HG03196 (cell line): ENCODE results near the gene AFAP1.

Experiments used
- ATAC-seq: cut with Tn5 transposase; IDR thresholded peaks from one replicate; pipeline ENCODE4 v1.9.1; 2021; ENCODE audit not compliant: unreplicated experiment

AFAP1 gene

DNA sequence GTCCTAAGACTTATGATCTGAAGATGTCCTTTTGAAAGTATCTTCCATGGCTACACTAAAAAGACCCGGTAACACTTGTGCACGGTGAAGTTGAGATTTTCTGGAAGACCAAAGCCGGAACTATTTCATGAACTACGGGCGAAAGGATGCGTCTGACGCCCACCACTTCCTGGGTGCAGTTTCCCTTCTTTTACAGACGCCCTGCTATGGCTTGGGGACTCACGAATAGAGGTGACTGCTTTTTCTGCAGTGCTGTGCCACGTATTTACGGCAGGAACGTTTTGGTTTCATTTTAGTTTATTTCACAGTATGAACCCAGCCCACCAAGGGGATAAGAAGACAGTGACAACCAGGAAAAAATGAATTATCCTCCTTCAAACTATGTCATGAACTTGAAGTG is 180.4 kb downstream of the AFAP1 start:
- ATAC-seq, result no peak

DNA sequence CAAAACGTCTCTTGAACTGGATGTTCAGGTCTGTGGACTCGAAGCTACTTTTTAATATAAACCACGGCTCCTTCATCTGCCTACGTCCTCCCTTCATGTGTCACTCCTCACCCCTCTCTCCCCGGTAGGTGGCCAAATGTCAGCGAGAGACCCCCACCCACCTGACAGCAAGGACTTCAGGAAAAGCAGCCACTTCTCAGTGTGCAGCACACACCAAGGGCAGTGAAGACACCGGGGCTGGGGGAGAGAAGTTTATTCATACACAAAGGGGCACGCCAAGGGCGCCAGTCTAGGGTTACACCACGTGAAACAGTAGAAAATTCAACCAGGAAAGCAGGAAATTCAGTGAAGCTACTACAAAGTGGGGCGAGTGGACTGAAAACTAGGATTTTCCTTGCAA is 181.2 kb downstream of the AFAP1 start:
- ATAC-seq, result no peak

DNA sequence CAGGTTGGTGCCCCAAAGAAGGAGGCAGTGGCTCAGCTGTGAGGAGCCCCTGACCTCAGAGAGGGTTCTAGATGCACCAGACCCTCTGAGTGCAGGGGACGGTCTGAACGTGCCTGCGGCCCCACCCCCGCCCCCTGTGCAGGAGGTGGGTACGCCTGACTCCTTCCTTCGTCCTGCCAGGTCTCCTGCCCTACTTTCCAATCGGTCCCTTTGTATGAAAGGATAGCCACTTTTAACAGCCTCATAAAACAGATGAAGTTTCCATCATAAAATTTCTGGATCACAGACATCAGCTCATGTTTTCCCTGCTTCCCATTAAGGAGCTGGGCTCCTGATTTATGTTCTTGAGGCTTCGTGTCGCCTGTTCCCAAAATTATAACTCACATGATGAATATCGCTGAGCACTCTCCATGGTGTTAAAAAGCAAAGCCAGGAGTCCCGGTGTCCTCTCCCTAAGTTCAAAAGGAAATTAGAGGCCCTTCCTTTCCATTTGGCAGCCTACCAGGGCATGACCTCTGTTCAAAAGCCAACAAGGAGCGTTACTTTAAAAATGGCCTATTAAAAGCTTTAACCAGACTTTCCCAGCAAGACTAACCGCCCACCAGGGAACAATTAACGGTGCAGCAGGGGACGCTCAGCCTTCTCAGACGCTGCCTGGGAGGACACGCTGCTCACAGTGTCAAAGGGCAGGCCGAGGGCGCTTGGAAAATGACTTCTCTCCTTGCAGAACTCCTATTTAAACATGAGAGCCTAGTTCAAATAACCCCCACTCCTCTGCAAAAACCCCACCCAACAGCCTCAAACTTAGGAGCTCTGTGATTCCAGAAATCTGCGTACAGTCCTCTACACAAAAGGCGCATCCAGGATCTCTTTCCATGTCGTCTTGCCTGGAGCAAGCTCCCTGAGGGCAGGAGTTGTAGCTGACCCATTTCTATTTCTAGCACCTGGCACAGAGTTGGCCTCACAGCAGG is 181.9 kb downstream of the AFAP1 start:
- no peak for ATAC-seq

DNA sequence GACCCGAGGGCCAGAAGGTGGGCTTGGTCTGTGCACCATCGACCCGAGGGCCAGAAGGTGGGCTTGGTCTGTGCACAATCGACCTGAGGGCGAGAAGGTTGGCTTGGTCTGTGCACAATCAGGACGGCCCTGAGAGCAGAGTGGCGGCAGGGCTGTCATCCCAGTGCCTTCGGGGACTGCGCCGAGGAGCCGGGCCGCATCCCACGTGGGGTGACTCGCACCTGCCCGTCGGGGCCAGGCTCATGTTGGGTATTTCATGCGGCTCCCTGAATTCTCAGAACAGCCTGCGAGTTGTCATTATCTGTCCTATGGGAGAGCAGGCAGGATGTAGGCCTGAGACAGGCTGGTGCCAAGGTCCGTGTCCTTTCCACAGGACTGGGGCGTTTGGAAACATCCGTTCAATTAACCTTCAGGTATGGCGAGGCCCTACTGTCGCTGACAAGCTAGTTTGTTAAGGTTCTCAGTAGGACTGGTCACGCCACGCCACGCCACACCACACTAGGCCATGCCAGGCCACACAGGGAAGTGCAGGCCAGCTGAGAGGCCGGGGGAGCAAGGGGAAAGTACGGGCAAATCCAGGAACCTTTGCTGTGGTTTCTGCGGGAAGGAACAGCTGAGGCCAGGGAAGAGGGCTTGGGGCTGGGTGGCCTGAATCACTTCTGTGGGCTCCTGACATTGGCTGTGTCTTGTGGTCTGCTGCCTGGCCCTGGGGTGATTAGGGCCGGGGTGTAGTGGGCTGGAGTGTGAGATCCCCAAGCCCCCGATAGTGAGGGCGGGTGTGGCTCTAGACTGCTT is 182.9 kb downstream of the AFAP1 start:
- no peak for ATAC-seq

DNA sequence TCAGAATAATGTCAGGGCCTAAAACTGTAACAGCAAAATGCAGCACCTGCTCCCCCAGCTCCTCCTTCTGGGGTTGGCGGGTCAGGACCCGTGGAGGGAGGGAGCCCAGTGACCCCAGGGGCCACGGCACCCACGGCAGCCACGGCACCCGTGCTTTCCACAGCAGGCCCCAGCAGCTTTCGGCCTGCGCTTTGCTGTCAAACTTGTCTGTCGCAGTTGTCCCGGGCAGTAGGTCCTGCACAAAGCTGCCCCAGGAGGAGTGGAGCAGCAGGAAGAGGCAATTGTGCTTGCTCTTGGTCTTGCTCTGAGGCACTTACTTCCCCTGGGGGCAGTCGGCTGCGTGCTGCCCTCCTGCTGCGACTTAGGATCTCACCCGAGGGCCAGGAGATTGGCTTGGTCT is 183.6 kb downstream of the AFAP1 start:
- no peak for ATAC-seq

DNA sequence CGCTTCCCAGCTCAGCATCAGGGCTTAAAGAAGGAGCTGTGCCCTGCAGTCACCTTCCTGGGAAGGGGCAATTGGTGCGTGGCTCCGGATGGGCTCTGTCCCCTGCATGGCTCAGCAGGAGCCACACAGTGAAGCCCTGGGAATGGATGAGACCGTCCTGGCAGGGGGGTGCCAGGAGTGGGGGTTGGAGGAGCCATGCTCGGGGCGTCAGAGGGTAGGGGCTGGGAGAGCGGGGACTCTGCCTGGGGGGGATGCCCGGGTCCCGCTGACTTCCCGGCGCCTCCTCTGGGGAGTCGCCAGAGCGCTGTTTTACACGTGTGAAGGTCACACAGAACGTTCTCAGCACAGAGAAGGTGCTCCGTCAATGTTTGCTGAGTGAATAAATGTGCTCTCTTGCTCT is 184.1 kb downstream of the AFAP1 start:
- ATAC-seq, result no peak

DNA sequence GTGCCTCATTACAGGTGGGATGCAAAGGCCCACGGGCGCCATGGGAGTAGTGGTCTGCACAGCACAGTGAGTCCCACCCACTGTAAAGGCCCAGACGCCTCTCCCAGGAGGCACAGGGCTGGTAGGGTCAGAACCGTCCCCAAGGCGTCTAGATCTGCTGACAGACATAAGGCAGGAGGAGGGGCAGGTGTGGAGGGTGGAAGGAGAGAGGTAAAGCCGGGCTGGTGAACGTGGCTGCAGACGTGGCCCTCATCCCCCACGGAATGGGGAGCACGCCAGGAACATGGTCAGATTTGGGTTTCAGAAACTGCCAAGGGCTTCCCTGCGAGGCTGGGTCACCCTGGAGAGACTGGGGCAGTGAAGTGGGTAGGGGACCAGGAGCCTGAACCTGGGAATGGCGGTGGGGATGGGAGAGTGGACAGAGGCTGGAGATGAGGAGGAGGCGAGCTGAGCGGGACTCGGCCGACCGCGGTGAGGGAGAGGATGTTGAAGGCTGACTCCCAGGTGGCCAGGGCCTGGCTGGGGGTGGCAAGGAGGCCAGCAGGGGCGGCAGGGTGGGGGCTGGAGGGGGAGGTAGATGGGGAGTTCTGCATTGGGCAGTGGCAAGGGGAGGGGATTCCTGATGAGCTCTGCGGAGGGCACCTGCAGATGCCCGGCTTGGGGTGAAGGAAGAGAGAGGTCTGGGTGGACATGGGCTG is 184.9 kb downstream of the AFAP1 start:
- no peak for ATAC-seq

DNA sequence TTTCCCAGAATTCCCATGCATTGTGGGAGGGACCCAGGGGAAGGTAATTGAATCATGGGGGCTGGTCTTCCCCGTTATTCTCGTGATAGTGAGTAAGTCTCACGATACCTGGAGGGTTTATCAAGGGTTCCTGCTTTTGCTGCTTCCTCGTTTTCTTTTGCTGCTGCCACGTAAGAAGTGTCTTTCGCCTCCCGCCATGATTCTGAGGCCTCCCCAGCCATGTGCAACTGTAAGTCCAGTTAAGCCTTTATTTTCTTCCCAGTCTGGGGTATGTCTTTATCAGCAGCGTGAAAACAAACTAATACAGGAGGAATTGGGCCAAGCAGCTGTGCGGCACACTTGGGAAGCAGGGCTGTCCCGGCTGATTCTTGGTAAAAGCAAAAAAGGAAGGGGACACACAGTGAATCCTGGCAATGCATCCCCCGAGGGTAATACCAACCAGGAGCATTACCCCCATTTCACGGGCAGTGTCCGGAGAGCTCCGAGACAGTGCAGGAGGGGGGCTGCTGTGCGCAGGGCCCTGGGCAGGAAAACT is 185.7 kb downstream of the AFAP1 start:
- no peak for ATAC-seq

DNA sequence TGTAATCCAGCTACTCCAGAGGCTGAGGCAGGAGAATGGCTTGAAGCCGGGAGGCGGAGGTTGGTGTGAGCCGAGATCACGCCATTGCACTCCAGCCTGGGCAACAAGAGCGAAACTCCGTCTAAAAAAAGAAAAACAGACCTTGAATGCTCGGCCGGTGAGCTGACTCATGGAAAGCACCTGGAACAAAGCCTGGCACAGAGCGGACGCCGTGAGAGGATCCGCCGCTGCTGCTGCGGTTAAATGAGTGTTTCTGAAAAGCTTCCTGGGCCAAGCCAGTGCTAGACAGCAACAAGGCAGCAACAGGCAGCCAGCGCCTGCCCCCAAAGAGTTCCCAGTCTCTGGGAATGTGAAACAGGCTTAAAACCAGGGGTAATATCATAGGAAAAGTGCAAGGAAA is 186.4 kb downstream of the AFAP1 start:
- ATAC-seq, result no peak

DNA sequence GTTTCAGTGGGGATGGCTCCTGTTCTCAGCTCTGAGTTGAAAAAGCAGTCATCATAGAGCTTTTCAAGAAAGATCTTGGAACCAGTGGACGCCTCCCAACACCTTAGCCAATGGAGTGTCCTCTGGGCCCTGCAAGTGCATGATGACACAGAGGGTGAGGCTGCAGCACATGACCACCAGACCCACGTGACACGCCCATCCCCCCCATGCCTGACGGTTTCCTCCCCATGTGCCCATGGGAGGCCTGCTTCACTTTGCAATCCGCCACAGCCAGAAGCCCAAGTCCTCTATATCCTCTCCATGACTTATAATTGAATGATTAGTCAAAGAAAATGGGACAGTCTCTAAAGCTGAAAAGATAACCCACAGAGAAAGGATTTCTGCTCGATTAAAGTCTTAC is 187.0 kb downstream of the AFAP1 start:
- no peak for ATAC-seq

DNA sequence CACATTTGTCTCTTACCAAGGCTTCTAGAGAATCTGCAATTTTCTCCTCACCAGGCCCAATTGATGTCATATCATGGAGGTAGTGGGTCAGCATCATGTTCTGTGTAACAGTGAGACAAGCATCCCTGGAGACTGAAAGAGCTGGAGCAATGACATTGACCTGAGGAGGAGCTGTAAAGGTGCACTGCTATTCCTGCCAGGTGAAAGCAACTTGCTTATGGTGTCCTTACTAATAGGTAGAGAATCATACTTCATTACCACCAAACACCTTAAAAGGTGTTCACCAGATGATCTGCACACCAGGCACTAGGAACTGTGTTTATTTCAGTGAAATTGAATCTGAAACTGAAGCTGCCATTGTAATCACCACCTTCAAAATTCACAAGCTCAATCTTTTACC is 188.7 kb downstream of the AFAP1 start:
- ATAC-seq, result no peak

DNA sequence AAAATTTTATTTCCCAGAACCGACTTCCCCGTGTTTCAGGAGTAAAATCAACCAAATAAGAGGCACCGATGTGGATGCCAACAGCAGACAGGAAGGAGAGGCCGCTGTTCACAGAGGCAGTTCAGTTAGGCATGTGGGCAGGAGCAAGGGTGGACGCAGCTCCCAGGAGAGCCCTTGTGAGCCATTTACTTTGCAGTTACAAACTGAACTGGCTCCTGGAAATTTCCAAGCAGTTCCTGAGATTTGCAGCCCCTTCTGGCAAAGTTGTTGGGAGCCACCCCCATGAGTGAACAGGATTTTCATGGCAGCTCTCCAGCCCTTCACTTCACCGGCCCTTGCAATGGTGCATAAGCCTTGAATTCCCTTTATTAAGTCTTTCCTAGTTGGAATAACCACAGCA is 189.1 kb downstream of the AFAP1 start:
- ATAC-seq, result no peak

DNA sequence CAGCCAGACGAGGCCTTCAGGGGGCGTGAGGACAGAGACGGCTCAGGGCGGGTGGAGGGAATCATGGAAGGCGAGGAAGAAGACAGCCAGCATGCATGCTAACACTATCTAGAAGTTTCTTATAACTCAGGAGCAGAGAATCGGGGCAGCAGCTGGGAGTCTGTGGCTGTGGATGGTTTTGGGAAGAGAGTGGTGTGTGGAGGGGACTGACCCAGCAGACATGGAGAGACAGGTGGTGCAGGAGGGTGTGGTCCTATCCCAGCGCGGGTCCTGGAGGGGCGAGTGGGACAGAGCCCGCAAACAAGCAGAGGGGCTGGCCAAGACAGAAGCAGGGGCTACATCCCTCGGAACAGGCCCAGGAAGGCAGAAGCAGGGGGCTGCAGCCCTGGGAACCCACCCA is 192.1 kb downstream of the AFAP1 start:
- no peak for ATAC-seq

DNA sequence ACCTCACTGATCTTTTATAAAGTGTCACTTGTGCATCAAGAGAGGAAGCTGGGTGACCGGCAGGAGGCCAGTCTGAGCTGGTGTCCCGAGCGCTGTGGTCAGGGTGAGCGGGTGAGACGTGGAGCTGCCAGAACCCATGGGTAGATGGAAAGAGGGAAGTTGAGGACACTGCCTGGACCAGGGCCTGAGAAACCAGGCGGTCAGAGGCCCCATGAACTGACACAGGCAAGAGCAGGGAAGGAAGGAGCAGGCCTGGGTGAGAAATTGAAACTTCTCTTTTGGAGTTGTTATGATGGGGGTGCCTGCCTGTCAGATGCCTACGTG is 192.6 kb downstream of the AFAP1 start:
- no peak for ATAC-seq

DNA sequence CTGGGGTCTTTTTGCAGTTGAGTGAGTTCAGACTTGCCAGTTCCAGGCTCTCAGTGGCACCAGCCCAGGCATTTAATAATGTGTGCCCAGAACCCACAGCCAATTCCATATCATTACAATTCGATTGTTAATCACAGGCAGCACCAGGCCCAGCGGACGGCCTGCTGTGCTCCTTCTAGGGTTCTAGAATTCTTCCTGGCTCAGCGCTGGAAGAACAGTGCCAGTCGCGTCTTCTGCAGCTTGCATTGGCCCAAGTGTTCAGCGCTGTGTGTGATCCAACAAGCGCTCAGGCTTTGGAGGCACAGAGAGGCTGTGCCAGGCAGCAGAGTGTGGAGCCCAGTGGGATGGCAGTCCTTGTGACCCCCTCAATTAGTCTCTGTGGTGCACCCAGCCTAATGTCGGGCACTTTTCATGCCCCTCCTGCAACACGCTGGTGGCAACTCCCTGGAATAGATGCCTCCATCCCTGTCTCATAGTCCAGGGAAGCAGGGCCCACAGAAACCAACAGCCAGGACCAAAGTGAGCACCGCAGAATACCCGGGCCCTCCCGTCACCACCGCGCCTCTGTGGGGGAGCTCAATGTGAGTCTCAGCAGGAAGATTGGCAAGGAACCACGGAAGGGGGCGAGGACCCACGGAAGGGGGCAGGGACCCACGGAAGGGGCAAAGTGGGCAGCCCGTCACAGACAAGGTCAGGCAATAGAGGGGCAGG is 193.2 kb downstream of the AFAP1 start:
- no peak for ATAC-seq

DNA sequence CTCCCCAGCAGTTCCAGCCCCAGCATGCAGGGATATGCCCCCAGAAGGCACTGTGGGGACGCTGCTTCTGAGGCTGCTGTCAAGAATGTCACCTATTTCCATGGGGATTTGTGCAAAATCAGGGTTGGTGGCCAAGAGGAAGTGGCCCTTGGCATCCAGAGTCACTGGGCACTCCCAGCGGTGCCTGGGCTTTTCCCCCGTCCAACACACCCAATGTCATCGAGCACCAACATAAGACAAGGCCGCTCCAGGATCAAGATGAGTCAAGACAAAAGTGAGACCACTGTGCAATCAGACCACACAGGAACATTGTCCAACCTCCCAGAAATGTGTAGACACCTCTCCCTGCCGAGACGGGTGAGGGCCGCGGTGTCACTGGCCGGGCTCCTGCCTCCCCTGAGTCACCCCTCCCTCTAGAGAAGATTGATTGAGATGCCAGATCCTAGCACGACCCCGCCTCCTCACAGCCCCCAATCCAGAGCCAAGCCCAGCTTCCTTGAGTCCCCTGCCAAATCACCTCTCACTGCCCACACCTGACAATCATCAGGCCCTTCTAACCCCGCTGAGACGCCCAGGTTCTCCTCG is 194.3 kb downstream of the AFAP1 start:
- ATAC-seq, result no peak

DNA sequence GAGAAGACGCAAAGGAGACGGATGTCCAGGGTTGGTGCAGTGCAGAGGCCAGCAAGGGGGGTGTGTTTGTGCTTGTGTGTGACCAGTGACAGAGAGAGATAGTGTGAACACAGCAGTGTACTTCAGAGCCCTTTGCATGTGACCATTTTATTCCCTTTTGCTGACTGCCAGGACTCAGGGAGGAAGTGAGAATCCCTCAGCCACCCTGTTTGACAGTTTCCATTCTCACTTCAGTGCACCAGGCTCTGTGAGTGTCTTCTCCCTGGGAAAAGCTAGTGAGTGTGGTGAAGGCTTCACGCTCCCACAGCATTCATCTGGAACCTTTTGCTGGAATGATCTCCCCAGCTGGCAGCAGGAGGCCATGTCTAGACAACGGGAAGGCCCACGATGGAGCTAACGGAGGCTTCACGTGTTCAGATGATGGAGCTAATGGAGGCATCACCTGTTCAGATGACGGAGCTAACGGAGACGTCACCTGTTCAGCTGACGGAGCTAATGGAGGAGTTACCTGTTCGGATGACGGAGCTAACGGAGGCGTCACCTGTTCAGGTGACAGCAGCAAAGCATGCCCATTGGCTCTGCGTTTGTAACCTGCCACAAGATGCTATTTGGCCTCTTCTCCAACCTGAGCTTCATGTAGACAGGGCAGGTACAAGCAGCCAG is 195.4 kb downstream of the AFAP1 start:
- no peak for ATAC-seq

DNA sequence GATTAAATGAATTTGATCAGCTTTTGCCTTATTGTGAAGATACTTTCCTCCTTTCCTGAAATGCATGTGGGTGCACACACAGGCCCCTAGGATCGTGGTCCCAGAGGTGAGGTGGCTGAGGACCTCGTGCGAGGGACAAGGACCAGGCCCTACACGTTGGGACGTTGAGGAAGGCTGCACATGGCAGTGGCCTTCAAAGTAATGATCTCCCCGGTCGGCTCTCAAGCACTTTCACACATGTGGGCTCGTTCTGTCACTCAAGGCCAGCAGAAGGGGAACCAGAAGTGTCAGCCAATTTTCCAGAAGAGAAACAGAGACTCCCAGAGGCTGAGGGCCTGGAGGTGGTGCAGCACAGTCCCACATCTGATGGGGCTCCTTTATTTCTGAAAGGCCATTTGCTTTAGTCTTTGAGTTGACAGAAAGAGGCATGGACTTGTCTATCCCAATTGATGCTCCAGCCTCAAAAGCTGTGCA is 196.8 kb downstream of the AFAP1 start:
- ATAC-seq, result no peak

DNA sequence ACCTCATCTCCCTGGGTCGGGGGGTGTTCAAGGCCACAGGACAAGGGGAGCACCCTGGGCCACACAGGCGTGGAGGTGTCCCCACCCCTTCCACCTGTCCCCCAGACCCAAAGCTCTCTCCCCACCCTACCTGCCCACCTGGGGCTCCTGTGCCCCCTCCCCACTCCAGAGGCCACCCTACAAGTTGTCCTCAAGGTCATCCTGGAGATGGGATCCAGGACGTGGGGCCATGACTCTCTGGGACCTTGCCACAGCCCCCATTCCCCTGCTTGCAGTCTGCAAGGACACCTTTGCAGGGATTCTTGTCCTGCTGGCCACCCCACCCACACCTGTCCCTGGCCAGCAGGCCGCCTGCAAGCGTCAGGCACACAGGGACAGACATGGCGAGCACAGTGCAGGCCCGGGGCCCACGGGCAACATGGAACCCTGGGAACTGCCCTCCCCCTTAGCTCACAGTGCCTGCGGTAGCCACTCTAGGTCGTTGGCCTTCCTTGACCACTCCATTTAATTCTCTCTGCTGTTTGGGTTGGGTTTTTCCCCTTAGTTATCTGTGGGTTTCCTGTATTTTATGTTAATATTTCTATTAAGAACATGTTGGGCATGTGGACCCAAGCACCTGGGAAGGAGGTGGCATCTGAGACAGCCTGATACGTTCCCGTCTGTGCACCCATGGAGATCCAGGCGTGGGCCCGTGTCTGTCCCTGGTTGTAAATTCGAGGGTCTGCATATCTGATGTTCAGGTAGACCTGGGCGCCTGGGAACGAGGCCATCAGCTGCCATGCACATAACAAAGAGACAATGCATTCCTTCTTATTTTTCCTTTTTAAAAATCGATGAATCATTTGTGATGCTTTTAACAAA is 197.5 kb downstream of the AFAP1 start:
- no peak for ATAC-seq
